Thyroid gland (tissue), 4 donors: Measurements from ENCODE around the gene ACTG2. TPM values are rescaled to one million over a fixed set of nuclear protein-coding genes. Genes with fewer than 3 reads are reported as not detected.

Source experiments
- DNase-seq, 2 donors: peaks; one replicate each; pipeline ENCODE4 v3.0.0-alpha.2; 2019
- H3K27ac ChIP-seq, 3 donors: fragments of 200-600 bp; sonication (generic); 1 replicate in 2 of 3; 2 replicates in 1 of 3; pipeline ENCODE4 v1.5.1; 2016 to 2019; ENCODE audit warnings: mild to moderate bottlenecking in 1 of 3, moderate library complexity in 1 of 3
- H3K27me3 ChIP-seq: fragments of 200-600 bp; sonication (generic); one replicate; pipeline ENCODE4 v1.5.1; 2019
- H3K36me3 ChIP-seq, 2 donors: fragments of 200-600 bp; sonication (generic); one replicate each; pipeline ENCODE4 v1.5.1; 2016 to 2019
- H3K4me1 ChIP-seq, 2 donors: fragments of 200-600 bp; sonication (generic); one replicate each; pipeline ENCODE4 v1.5.1; 2017 to 2019
- H3K4me3 ChIP-seq, 3 donors: fragments of 200-600 bp; sonication (generic); replicated peaks in 1 of 3; 1 replicate in 2 of 3; 2 replicates in 1 of 3; pipeline ENCODE4 v1.5.1; 2016; ENCODE audit warnings: mild to moderate bottlenecking in 1 of 3
- H3K9me3 ChIP-seq: fragments of 200-600 bp; sonication (generic); one replicate; pipeline ENCODE4 v1.5.1; 2017
- POLR2A ChIP-seq, 2 donors: fragments of 450-650 bp; IDR thresholded peaks; one replicate each; pipeline ENCODE4 v1.6.1; 2017; ENCODE audit warnings: antibody characterized with exemption in 2 of 2, mild to moderate bottlenecking in 2 of 2, moderate library complexity in 1 of 2
- WGBS, 2 donors: methylation state at CpG; one replicate each; pipeline ENCODE4 v1.1.5; 2017; 5-methylcytosine and 5-hydroxymethylcytosine counted together
- intact Hi-C: fragments of 100-400 bp; cut with DNase I; formaldehyde crosslinking; loops from one replicate; pipeline ENCODE4 v1.15.1; 2023
- total RNA-seq, 4 donors: library from RNA; depleted of rRNA; stranded (reverse); fragments of >200 nt; gene quantifications; one replicate each; pipeline ENCODE4 v1.2.3, GENCODE V29; 2016
- TF ChIP-seq, protein P1 (sequence below), 6 experiments: fragments of 200-600 bp in 3 of 6; fragments of 450-650 bp in 3 of 6; sonication (generic) in 3 of 6; IDR thresholded peaks; one replicate each; pipeline ENCODE4 v1.5.1; 2016 to 2019; ENCODE audit warnings: antibody characterized with exemption in 6 of 6, mild to moderate bottlenecking in 2 of 6, inconsistent platforms in 1 of 6, moderate library complexity in 1 of 6

The ACTG2 gene
- total RNA-seq, 4 donors from 2014 or later = 1.5 to 24.4 (median 2.3) TPM

DNA sequence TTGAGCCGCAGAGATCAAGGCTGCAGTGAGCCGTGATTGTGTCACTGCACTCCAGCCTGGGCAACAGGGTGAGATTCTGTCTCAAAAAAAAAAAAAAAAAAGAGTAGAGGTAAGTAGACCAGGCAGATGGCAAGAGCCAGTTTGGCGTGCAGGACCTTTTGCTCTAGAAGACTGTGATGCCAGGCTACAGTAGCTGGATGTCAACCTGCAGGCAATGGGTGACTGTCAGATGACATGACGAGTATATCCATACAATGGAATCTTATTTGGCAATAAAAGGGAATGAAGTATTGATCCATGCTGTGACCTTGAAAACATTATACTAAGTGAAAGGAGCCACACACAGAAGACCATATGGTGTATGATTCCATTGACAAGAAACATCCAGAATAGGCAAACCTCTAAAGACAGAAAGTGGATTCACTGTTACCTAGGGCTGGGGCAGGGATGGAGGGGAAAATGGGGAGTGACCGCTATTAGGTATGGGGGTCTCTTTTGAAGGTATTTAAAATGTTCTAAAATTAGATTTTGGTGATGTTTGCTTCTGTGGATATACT, 22.7 kb downstream of the ACTG2 start:
- no peaks in the 10 kb centered on the region for H3K9me3 ChIP-seq
- 91 to 92% methylated on average over 5 of the region's 5 CpGs for WGBS, 2 donors
- DNase-seq = no peak
- H3K27me3 ChIP-seq = no peaks in the 10 kb centered on the region
- H3K36me3 ChIP-seq = no peaks in the 10 kb centered on the region
- TF ChIP-seq, protein P1, sequence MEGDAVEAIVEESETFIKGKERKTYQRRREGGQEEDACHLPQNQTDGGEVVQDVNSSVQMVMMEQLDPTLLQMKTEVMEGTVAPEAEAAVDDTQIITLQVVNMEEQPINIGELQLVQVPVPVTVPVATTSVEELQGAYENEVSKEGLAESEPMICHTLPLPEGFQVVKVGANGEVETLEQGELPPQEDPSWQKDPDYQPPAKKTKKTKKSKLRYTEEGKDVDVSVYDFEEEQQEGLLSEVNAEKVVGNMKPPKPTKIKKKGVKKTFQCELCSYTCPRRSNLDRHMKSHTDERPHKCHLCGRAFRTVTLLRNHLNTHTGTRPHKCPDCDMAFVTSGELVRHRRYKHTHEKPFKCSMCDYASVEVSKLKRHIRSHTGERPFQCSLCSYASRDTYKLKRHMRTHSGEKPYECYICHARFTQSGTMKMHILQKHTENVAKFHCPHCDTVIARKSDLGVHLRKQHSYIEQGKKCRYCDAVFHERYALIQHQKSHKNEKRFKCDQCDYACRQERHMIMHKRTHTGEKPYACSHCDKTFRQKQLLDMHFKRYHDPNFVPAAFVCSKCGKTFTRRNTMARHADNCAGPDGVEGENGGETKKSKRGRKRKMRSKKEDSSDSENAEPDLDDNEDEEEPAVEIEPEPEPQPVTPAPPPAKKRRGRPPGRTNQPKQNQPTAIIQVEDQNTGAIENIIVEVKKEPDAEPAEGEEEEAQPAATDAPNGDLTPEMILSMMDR (IDR thresholded peaks at IDR 0.05) = no peak
- TF ChIP-seq POLR2A (IDR thresholded peaks at IDR 0.05) = no peak
- no peak overlapping the region for H3K27ac ChIP-seq
- H3K4me3 ChIP-seq = no peak overlapping the region
- H3K4me1 ChIP-seq = no peaks in the 10 kb centered on the region
- intact Hi-C loops = no loop called here

DNA sequence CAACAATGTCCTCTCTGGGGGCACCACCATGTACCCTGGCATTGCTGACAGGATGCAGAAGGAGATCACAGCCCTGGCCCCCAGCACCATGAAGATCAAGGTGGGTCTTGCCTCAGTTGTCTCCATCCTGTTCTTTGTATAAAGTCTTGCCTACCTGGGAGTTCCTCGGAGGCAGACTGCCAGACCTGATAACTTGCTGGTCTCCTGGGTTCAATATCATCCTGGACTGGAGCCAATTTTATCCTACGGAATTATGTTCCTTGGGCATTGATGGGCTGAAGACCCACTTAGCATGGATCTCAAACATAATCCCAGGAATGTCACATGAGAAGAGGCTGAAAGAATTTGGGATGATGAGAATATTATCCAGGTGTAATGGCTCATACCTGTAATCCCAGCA, 23.9 kb downstream of the ACTG2 start:
- H3K27ac ChIP-seq = no peak overlapping the region
- no peaks in the 10 kb centered on the region for H3K36me3 ChIP-seq
- H3K27me3 ChIP-seq = no peaks in the 10 kb centered on the region
- TF ChIP-seq, protein P1 (IDR thresholded peaks at IDR 0.05) = no peak
- TF ChIP-seq POLR2A (IDR thresholded peaks at IDR 0.05) = no peak
- no peak for DNase-seq
- WGBS, 2 donors = 38 to 44% methylated on average over 2 of the region's 2 CpGs
- H3K9me3 ChIP-seq = no peaks in the 10 kb centered on the region
- intact Hi-C loops = no loop called here
- no peak overlapping the region for H3K4me3 ChIP-seq
- H3K4me1 ChIP-seq = no peaks in the 10 kb centered on the region

DNA sequence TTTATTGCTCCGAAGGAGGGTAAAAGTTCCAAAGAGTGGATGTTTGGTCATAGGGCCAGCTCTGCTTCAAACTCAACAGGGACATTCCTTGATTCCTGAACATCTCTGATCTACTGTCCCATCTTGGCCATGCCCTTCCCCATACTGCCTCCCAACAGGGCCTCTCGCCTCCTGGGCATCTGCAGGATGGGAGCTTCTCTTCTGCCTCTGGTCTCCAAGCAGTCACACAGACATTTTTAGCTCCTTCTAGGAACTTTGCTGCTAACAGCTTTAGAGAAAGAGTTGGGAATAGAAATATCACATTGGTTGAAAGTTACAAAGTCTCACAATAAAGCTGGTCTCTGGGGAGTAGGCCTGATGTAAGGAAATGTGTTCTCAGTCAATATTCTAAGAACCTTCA, 24.5 kb downstream of the ACTG2 start:
- Histone ChIP-seq H3K36me3 (no peaks in the 10 kb centered on the region), H3K27ac (no peak overlapping the region), H3K9me3 (no peaks in the 10 kb centered on the region), H3K27me3 (no peaks in the 10 kb centered on the region), H3K4me3 (no peak overlapping the region), H3K4me1 (no peaks in the 10 kb centered on the region)
- intact Hi-C loops = no loop called here
- WGBS, 2 donors = 43 to 48% methylated on average over 2 of the region's 2 CpGs
- TF ChIP-seq, protein P1 (IDR thresholded peaks at IDR 0.05) = no peak
- TF ChIP-seq POLR2A (IDR thresholded peaks at IDR 0.05) = no peak
- DNase-seq = no peak

DNA sequence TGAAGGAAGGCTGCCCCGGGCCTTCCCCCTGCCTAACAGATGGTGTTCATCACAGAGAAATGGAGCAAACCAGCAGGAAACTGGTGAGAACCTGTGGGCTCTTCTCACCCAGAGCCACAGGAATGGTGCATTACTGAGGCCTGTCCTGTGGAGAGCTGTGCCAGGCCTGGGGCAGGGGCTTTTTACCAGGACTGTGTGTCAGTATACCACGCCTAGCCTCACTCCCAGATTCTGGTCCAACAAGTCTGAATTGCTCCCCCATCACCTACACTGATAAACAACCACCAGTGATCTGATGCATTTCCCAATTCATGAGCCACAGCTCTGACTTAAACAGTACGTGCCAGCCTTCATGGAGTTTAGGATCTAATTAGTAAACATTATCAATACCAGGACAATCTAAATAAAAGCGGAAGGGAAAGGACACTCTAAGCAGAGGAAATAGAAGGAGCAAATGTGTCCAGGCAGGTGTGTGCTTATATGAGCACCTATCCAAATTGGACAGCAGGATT, 24.9 kb downstream of the ACTG2 start:
- Histone ChIP-seq H3K27ac (no peak overlapping the region), H3K9me3 (no peaks in the 10 kb centered on the region), H3K4me3 (no peak overlapping the region), H3K4me1 (no peaks in the 10 kb centered on the region), H3K27me3 (no peaks in the 10 kb centered on the region), H3K36me3 (no peaks in the 10 kb centered on the region)
- WGBS, 2 donors = 78 to 82% methylated on average over 4 of the region's 4 CpGs
- no peak for DNase-seq
- intact Hi-C loops = no loop called here
- TF ChIP-seq, protein P1 (IDR thresholded peaks at IDR 0.05) = no peak

DNA sequence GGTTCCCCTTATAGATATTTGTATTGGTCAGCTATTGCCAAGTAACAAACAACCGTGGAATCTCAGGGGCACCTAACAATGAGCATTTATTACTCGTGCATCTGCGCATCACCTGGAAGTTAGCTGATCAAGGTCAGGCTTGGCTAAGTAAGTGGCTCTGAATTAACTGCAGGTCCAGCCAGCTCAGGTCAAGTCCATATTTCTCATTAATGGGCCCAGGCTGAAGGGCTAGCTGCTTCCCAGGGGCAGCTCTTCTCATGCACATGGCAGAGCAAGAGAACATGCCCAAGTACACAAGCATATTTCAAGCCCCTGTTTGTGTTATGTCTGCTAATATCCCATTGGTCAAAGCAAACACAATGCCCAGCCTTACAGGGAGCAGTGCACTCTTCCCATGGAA, 26.0 kb downstream of the ACTG2 start:
- no peak overlapping the region for H3K27ac ChIP-seq
- TF ChIP-seq, protein P1 (IDR thresholded peaks at IDR 0.05) = no peak
- no peak for TF ChIP-seq POLR2A (IDR thresholded peaks at IDR 0.05)
- H3K4me3 ChIP-seq = no peak overlapping the region
- H3K9me3 ChIP-seq = no peaks in the 10 kb centered on the region
- no peaks in the 10 kb centered on the region for H3K4me1 ChIP-seq
- DNase-seq = no peak
- 82 to 100% methylated on average over 1 to 3 of the region's 3 CpGs for WGBS, 2 donors
- intact Hi-C loops = no loop called here
- no peaks in the 10 kb centered on the region for H3K36me3 ChIP-seq
- H3K27me3 ChIP-seq = no peaks in the 10 kb centered on the region
